C4-2B (cell line): ENCODE measurements around the gene AIRE.

Experiments
- ZFX ChIP-seq: fragments of 450-650 bp; IDR thresholded peaks from 2 replicates; pipeline ENCODE4 v1.6.1; 2017
- TF ChIP-seq, protein P1 (sequence below): fragments of 450-650 bp; conservative IDR thresholded peaks from 2 replicates; pipeline ENCODE4 v1.5.1; 2017; ENCODE audit warnings: mild to moderate bottlenecking

GRCh38 chr21:44292812-44293195, 7.1 kb downstream of the AIRE start:
- TF ChIP-seq, protein P1, sequence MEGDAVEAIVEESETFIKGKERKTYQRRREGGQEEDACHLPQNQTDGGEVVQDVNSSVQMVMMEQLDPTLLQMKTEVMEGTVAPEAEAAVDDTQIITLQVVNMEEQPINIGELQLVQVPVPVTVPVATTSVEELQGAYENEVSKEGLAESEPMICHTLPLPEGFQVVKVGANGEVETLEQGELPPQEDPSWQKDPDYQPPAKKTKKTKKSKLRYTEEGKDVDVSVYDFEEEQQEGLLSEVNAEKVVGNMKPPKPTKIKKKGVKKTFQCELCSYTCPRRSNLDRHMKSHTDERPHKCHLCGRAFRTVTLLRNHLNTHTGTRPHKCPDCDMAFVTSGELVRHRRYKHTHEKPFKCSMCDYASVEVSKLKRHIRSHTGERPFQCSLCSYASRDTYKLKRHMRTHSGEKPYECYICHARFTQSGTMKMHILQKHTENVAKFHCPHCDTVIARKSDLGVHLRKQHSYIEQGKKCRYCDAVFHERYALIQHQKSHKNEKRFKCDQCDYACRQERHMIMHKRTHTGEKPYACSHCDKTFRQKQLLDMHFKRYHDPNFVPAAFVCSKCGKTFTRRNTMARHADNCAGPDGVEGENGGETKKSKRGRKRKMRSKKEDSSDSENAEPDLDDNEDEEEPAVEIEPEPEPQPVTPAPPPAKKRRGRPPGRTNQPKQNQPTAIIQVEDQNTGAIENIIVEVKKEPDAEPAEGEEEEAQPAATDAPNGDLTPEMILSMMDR = no peak
- no peak for TF ChIP-seq ZFX
